WTC11 (cell line): ENCODE data around the gene SPEM2.

ENCODE experiments used
- CREB1 ChIP-seq: sonication (generic); formaldehyde crosslinking; IDR thresholded peaks from 2 replicates; pipeline ENCODE4 v1.8.0; 2023; ENCODE audit warnings: mild to moderate bottlenecking, missing genetic modification reagents
- CREM ChIP-seq: sonication (generic); formaldehyde crosslinking; IDR thresholded peaks from 2 replicates; pipeline ENCODE4 v1.8.1; 2022; ENCODE audit warnings: mild to moderate bottlenecking, missing genetic modification reagents, moderate library complexity
- CTCF ChIP-seq: fragments of 200-600 bp; IDR thresholded peaks from 2 replicates; pipeline ENCODE4 v1.8.0; 2022; ENCODE audit warnings: antibody characterized with exemption
- E2F4 ChIP-seq: sonication (generic); formaldehyde crosslinking; IDR thresholded peaks from 2 replicates; pipeline ENCODE4 v1.8.1; 2022; ENCODE audit warnings: low read depth, mild to moderate bottlenecking, moderate library complexity, missing genetic modification reagents, borderline replicate concordance
- MAX ChIP-seq: sonication (generic); formaldehyde crosslinking; IDR thresholded peaks from 2 replicates; pipeline ENCODE4 v1.8.0; 2022; ENCODE audit warnings: mild to moderate bottlenecking, missing genetic modification reagents
- PREB ChIP-seq: sonication (generic); formaldehyde crosslinking; IDR thresholded peaks from 2 replicates; pipeline ENCODE4 v1.8.1; 2022; ENCODE audit warnings: mild to moderate bottlenecking, missing genetic modification reagents, moderate library complexity, borderline replicate concordance
- SMAD3 ChIP-seq: sonication (generic); formaldehyde crosslinking; IDR thresholded peaks from 2 replicates; pipeline ENCODE4 v1.8.0; 2022; ENCODE audit warnings: missing genetic modification reagents, mild to moderate bottlenecking, borderline replicate concordance
- ZNF121 ChIP-seq: sonication (generic); formaldehyde crosslinking; IDR thresholded peaks from 2 replicates; pipeline ENCODE4 v1.8.0; 2023; ENCODE audit warnings: missing genetic modification reagents

GRCh38 chr17:7391307-7391706 lies 34.1 kb upstream of the SPEM2 start:
- TF ChIP-seq SMAD3 (CRISPR knock-in tag) (no peak), PREB (CRISPR knock-in tag) (no peak), CTCF (no peak), CREM (CRISPR knock-in tag) (no peak), E2F4 (no peak), MAX (CRISPR knock-in tag) (no peak), CREB1 (CRISPR knock-in tag) (no peak), ZNF121 (CRISPR knock-in tag) (no peak)
